Fibroblast of skin of right biceps (primary cell): ENCODE data around the gene PLCB1.
"Not testable (repeated sequence)": the region's sequence is repeated elsewhere in the genome, so short reads cannot be mapped to it uniquely, and the experiment has no call there.

ENCODE experiments used
- DNase-seq: peaks from one replicate; pipeline ENCODE4 v3.0.0-alpha.2; 2013

Gene PLCB1

GRCh38 chr20:8640461-8640860 is 508.4 kb downstream of the PLCB1 start:
- DNase-seq, result peak; percentile 40

- no peak for DNase-seq
Measured at GRCh38 chr20:8642247-8642646, 510.2 kb downstream of the PLCB1 start.

GRCh38 chr20:8644468-8644867 is 512.4 kb downstream of the PLCB1 start:
- not testable (repeated sequence) for DNase-seq

GRCh38 chr20:8645326-8645725 is 513.3 kb downstream of the PLCB1 start:
- DNase-seq, result no peak

- peak; percentile 74 for DNase-seq
Measured at GRCh38 chr20:8646033-8646441, 514.0 kb downstream of the PLCB1 start.

GRCh38 chr20:8646716-8647115 is 514.6 kb downstream of the PLCB1 start:
- peak; percentile 91 for DNase-seq

GRCh38 chr20:8647961-8648441 is 515.9 kb downstream of the PLCB1 start:
- no peak for DNase-seq

- no peak for DNase-seq
Measured at GRCh38 chr20:8648466-8648865, 516.4 kb downstream of the PLCB1 start.

- DNase-seq, result peak; percentile 33
Measured at GRCh38 chr20:8652396-8652795, 520.3 kb downstream of the PLCB1 start.

GRCh38 chr20:8654486-8654885 is 522.4 kb downstream of the PLCB1 start:
- no peak for DNase-seq

GRCh38 chr20:8656335-8656734 is 524.3 kb downstream of the PLCB1 start:
- peak; percentile 32 for DNase-seq

GRCh38 chr20:8657664-8658063 is 525.6 kb downstream of the PLCB1 start:
- no peak for DNase-seq

- DNase-seq, result no peak
Measured at GRCh38 chr20:8658103-8658502, 526.0 kb downstream of the PLCB1 start.

GRCh38 chr20:8661229-8661952 is 529.3 kb downstream of the PLCB1 start:
- no peak for DNase-seq

GRCh38 chr20:8662433-8662954 is 530.4 kb downstream of the PLCB1 start:
- no peak for DNase-seq

- DNase-seq, result no peak
Measured at GRCh38 chr20:8663424-8663823, 531.4 kb downstream of the PLCB1 start.

GRCh38 chr20:8664778-8665177 is 532.7 kb downstream of the PLCB1 start:
- no peak for DNase-seq

- DNase-seq, result no peak
Measured at GRCh38 chr20:8667306-8667705, 535.2 kb downstream of the PLCB1 start.

- DNase-seq, result no peak
Measured at GRCh38 chr20:8670207-8670892, 538.3 kb downstream of the PLCB1 start.

- peak; percentile 69 for DNase-seq
Measured at GRCh38 chr20:8670893-8671215, 538.8 kb downstream of the PLCB1 start.

GRCh38 chr20:8671370-8671961 is 539.4 kb downstream of the PLCB1 start:
- DNase-seq, result no peak

- no peak for DNase-seq
Measured at GRCh38 chr20:8673116-8673515, 541.0 kb downstream of the PLCB1 start.

- DNase-seq, result no peak
Measured at GRCh38 chr20:8675896-8676295, 543.8 kb downstream of the PLCB1 start.
